ENCODE measurements around the gene GRIK1. TPM values are rescaled to one million over a fixed set of nuclear protein-coding genes. Genes with fewer than 3 reads are reported as not detected.

GRIK1 gene
- total RNA-seq, 4 donors from 2014 or later, result not detected

- Histone ChIP-seq H3K27me3 (no peaks in the 10 kb centered on the region), H3K36me3 (no peaks in the 10 kb centered on the region), H3K4me3 (no peak overlapping the region), H3K4me1 (no peaks in the 10 kb centered on the region), H3K27ac (no peak overlapping the region), H3K9me3 (no peaks in the 10 kb centered on the region)
- intact Hi-C loops (cut with DNase I; ENCODE audit: low total_unique reads), result no loop called here
- no peak for DNase-seq
- TF ChIP-seq POLR2AphosphoS5 (IDR thresholded peaks at IDR 0.05) (no peak), POLR2A (IDR thresholded peaks at IDR 0.05) (no peak), EP300 (IDR thresholded peaks at IDR 0.05; ENCODE audit: low read depth) (no peak)
- TF ChIP-seq, protein P1, sequence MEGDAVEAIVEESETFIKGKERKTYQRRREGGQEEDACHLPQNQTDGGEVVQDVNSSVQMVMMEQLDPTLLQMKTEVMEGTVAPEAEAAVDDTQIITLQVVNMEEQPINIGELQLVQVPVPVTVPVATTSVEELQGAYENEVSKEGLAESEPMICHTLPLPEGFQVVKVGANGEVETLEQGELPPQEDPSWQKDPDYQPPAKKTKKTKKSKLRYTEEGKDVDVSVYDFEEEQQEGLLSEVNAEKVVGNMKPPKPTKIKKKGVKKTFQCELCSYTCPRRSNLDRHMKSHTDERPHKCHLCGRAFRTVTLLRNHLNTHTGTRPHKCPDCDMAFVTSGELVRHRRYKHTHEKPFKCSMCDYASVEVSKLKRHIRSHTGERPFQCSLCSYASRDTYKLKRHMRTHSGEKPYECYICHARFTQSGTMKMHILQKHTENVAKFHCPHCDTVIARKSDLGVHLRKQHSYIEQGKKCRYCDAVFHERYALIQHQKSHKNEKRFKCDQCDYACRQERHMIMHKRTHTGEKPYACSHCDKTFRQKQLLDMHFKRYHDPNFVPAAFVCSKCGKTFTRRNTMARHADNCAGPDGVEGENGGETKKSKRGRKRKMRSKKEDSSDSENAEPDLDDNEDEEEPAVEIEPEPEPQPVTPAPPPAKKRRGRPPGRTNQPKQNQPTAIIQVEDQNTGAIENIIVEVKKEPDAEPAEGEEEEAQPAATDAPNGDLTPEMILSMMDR (IDR thresholded peaks at IDR 0.05), result no peak
- 40% methylated on average over 1 of the region's 1 CpG for WGBS, 2 donors (ENCODE audit: low coverage in 1 of 2)
- in situ Hi-C loops (cut with MboI; ENCODE audit: low pct_ligation_motif_present in 1 of 4, low pct_unique_long_range_greater_than_20kb in 1 of 4, low sequenced_read_pairs in 3 of 4), result no loop called here
Measured at GRCh38 chr21:29805105-29805504, 134.7 kb downstream of the GRIK1 start.

DNA sequence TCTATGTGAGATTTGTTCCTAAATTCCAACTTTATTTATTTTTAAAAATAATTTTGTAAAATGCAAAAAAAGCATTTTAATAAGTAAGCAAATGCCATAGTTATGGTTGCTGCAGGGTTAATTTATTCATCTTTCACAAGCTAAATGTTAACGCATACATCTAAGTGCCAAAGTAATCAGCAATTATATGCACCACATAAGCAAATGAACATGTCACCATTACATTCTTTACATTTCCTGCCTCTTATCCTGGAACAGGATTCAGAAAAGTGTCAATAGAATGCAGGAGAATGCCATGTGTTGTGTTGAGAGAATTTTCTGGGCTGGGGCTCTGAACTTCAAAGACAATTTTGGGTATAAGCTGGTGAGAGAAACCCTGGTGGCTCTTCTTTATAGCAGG, 136.6 kb downstream of the GRIK1 start:
- no peak for TF ChIP-seq POLR2A (IDR thresholded peaks at IDR 0.05)
- TF ChIP-seq, protein P1 (IDR thresholded peaks at IDR 0.05), result no peak
- no peak for TF ChIP-seq EP300 (IDR thresholded peaks at IDR 0.05; ENCODE audit: low read depth)
- TF ChIP-seq POLR2AphosphoS5 (IDR thresholded peaks at IDR 0.05), result no peak
- 93 to 100% methylated on average over 1 of the region's 1 CpG for WGBS, 2 donors (ENCODE audit: low coverage in 1 of 2)

DNA sequence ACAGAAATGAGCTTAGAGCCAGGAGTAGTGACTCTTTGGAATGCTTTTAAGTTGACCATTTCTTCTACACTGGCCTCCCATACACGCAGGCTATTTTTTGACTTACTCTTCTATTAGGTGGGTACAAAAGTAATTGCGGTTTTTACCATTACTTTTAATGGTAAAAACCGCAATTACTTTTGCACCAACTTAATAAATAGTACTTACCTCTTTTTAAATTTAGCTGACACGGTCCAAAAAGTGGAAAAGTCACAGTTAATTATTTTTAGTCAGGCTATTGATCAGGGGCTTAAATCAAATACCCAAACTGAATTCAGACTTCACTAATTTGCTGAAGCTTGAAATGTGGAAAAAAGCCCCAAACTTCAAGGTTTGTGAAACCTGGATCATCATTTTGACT, 138.7 kb downstream of the GRIK1 start:
- TF ChIP-seq POLR2A (IDR thresholded peaks at IDR 0.05) (no peak), EP300 (IDR thresholded peaks at IDR 0.05; ENCODE audit: low read depth) (no peak), POLR2AphosphoS5 (IDR thresholded peaks at IDR 0.05) (no peak)
- TF ChIP-seq, protein P1 (IDR thresholded peaks at IDR 0.05), result no peak
- no peaks in the 10 kb centered on the region for H3K4me1 ChIP-seq
- H3K27me3 ChIP-seq, result no peaks in the 10 kb centered on the region
- no peaks in the 10 kb centered on the region for H3K9me3 ChIP-seq
- no peaks in the 10 kb centered on the region for H3K36me3 ChIP-seq
- H3K27ac ChIP-seq, result no peak overlapping the region
- 80 to 97% methylated on average over 4 of the region's 4 CpGs for WGBS, 2 donors (ENCODE audit: low coverage in 1 of 2)
- DNase-seq, result no peak
- H3K4me3 ChIP-seq, result no peak overlapping the region
- intact Hi-C loops (cut with DNase I; ENCODE audit: low total_unique reads) (no loop called here), in situ Hi-C loops (cut with MboI; ENCODE audit: low pct_ligation_motif_present in 1 of 4, low pct_unique_long_range_greater_than_20kb in 1 of 4, low sequenced_read_pairs in 3 of 4) (no loop called here)

More for the DNA sequence above, 136.6 kb downstream of the GRIK1 start:
- in situ Hi-C loops (cut with MboI; ENCODE audit: low pct_ligation_motif_present in 1 of 4, low pct_unique_long_range_greater_than_20kb in 1 of 4, low sequenced_read_pairs in 3 of 4) (no loop called here), intact Hi-C loops (cut with DNase I; ENCODE audit: low total_unique reads) (no loop called here)
- Histone ChIP-seq H3K4me1 (no peaks in the 10 kb centered on the region), H3K9me3 (no peaks in the 10 kb centered on the region), H3K27me3 (no peaks in the 10 kb centered on the region), H3K36me3 (no peaks in the 10 kb centered on the region), H3K27ac (no peak overlapping the region), H3K4me3 (no peak overlapping the region)
- DNase-seq, result no peak

GRCh38 chr21:29800056-29800455, 139.7 kb downstream of the GRIK1 start:
- Histone ChIP-seq H3K4me1 (no peaks in the 10 kb centered on the region), H3K27me3 (no peaks in the 10 kb centered on the region), H3K4me3 (no peak overlapping the region), H3K36me3 (no peaks in the 10 kb centered on the region), H3K27ac (no peak overlapping the region), H3K9me3 (no peaks in the 10 kb centered on the region)
- 62 to 81% methylated on average over 3 of the region's 3 CpGs for WGBS, 2 donors (ENCODE audit: low coverage in 1 of 2)
- intact Hi-C loops (cut with DNase I; ENCODE audit: low total_unique reads), result no loop called here
- no peak for DNase-seq
- in situ Hi-C loops (cut with MboI; ENCODE audit: low pct_ligation_motif_present in 1 of 4, low pct_unique_long_range_greater_than_20kb in 1 of 4, low sequenced_read_pairs in 3 of 4), result no loop called here
- no peak for TF ChIP-seq POLR2AphosphoS5 (IDR thresholded peaks at IDR 0.05)
- TF ChIP-seq, protein P1 (IDR thresholded peaks at IDR 0.05), result no peak
- TF ChIP-seq POLR2A (IDR thresholded peaks at IDR 0.05), result no peak
- TF ChIP-seq EP300 (IDR thresholded peaks at IDR 0.05; ENCODE audit: low read depth), result no peak
